Neural progenitor cell (in vitro differentiated cells): ENCODE data around the gene ESPN. TPM values are rescaled to one million over a fixed set of nuclear protein-coding genes. Genes with fewer than 3 reads are reported as not detected.
A peak's percentile ranks its signal among the peaks of the same experiment; 100 is the strongest.
"Not testable (repeated sequence)": the region's sequence is repeated elsewhere in the genome, so short reads cannot be mapped to it uniquely, and the experiment has no call there.

Source experiments
- DNase-seq: peaks from one replicate; pipeline ENCODE4 v3.0.0-alpha.2; 2016; ENCODE audit warnings: low spot score
- H2AFZ ChIP-seq: fragments of 200-600 bp; sonication (generic); replicated peaks from 2 replicates; pipeline ENCODE4 v1.6.1; 2016; ENCODE audit warnings: antibody characterized with exemption
- H3F3A ChIP-seq: fragments of 200-600 bp; sonication (generic); 2 replicates; pipeline ENCODE4 v1.6.1; 2016; ENCODE audit warnings: antibody characterized with exemption, low read depth
- H3K27ac ChIP-seq: fragments of 200-600 bp; sonication (generic); 2 replicates; pipeline ENCODE4 v1.5.1; 2016; ENCODE audit warnings: mild to moderate bottlenecking
- H3K27me3 ChIP-seq: fragments of 200-600 bp; sonication (generic); 2 replicates; pipeline ENCODE4 v1.6.1; 2016; ENCODE audit warnings: mild to moderate bottlenecking, moderate library complexity
- H3K36me3 ChIP-seq: fragments of 200-600 bp; sonication (generic); 2 replicates; pipeline ENCODE4 v1.5.1; 2016
- H3K4me1 ChIP-seq: fragments of 200-600 bp; sonication (generic); 2 replicates; pipeline ENCODE4 v1.6.1; 2016; ENCODE audit warnings: mixed run types
- H3K4me2 ChIP-seq: fragments of 200-600 bp; sonication (generic); 2 replicates; pipeline ENCODE4 v1.6.1; 2016
- H3K4me3 ChIP-seq: fragments of 200-600 bp; sonication (generic); 2 replicates; pipeline ENCODE4 v1.5.1; 2016
- H3K79me2 ChIP-seq: fragments of 200-600 bp; sonication (generic); 2 replicates; pipeline ENCODE4 v1.6.1; 2016; ENCODE audit warnings: low read depth
- H3K9ac ChIP-seq: fragments of 200-600 bp; sonication (generic); 2 replicates; pipeline ENCODE4 v1.6.1; 2016
- H3K9me3 ChIP-seq: fragments of 200-600 bp; sonication (generic); 2 replicates; pipeline ENCODE4 v1.5.1; 2016; ENCODE audit warnings: low read depth
- H4K20me1 ChIP-seq: fragments of 200-600 bp; sonication (generic); 2 replicates; pipeline ENCODE4 v1.6.1; 2016; ENCODE audit warnings: low read depth
- H3K27ac Mint-ChIP-seq: 3 replicates; pipeline ENCODE4 v1.8.0; 2021; ENCODE audit warnings: mixed read lengths
- H3K27me3 Mint-ChIP-seq: 2 replicates; pipeline ENCODE4 v1.8.0; 2022; ENCODE audit warnings: low read depth, mild to moderate bottlenecking, inconsistent platforms, moderate library complexity, mixed read lengths; ENCODE audit not compliant: insufficient read depth
- H3K36me3 Mint-ChIP-seq: 3 replicates; pipeline ENCODE4 v1.8.0; 2021; ENCODE audit warnings: mixed read lengths
- H3K4me1 Mint-ChIP-seq: 3 replicates; pipeline ENCODE4 v1.8.0; 2021; ENCODE audit warnings: mixed read lengths
- H3K4me3 Mint-ChIP-seq: 3 replicates; pipeline ENCODE4 v1.8.0; 2021; ENCODE audit warnings: mild to moderate bottlenecking, moderate library complexity, mixed read lengths
- H3K9me3 Mint-ChIP-seq: 3 replicates; pipeline ENCODE4 v1.8.0; 2020; ENCODE audit warnings: mixed read lengths
- CTCF ChIP-seq: fragments of 200-600 bp; sonication (generic); IDR thresholded peaks from 2 replicates; pipeline ENCODE4 v1.5.1; 2017; ENCODE audit warnings: antibody characterized with exemption, mild to moderate bottlenecking
- EZH2 ChIP-seq: fragments of 200-600 bp; sonication (generic); IDR thresholded peaks from 2 replicates; pipeline ENCODE4 v1.6.1; 2017; ENCODE audit warnings: antibody characterized with exemption, mild to moderate bottlenecking, moderate library complexity
- EZH2phosphoT487 ChIP-seq: fragments of 200-600 bp; sonication (generic); IDR thresholded peaks from 2 replicates; pipeline ENCODE4 v1.6.1; 2017; ENCODE audit warnings: antibody characterized with exemption
- total RNA-seq: library from RNA; depleted of rRNA; stranded (reverse); fragments of >200 nt; gene quantifications from 2 replicates; pipeline ENCODE4 v1.2.3, GENCODE V29; 2015; ENCODE audit warnings: low replicate concordance

The ESPN gene
- total RNA-seq, 1 donor from 2014 or later: 7.1 TPM

GRCh38 chr1:6443339-6444115 is 19.0 kb downstream of the ESPN start:
- peaks cover 51% of the 10 kb centered on the region for H3F3A ChIP-seq
- no peak overlapping the region for H3K9ac ChIP-seq
- no peak overlapping the region for H3K4me3 ChIP-seq
- no peak overlapping the region for H3K4me2 ChIP-seq
- no peak for DNase-seq
- no peaks in the 10 kb centered on the region for H3K9me3 ChIP-seq
- TF ChIP-seq EZH2phosphoT487 (no peak), EZH2 (no peak), CTCF (no peak)
- H3K27ac ChIP-seq: no peak overlapping the region
- no peak overlapping the region for H3K27ac Mint-ChIP-seq
- H3K27me3 ChIP-seq: peaks cover 46% of the 10 kb centered on the region
- no peaks in the 10 kb centered on the region for H3K79me2 ChIP-seq
- H3K4me3 Mint-ChIP-seq: no peak overlapping the region
- no peaks in the 10 kb centered on the region for H3K36me3 Mint-ChIP-seq
- peaks cover 13% of the 10 kb centered on the region for H3K4me1 ChIP-seq
- no peaks in the 10 kb centered on the region for H3K36me3 ChIP-seq
- H3K4me1 Mint-ChIP-seq: peaks cover 32% of the 10 kb centered on the region
- H3K27me3 Mint-ChIP-seq: peaks cover 21% of the 10 kb centered on the region
- no peak overlapping the region for H2AFZ ChIP-seq
- H3K9me3 Mint-ChIP-seq: no peaks in the 10 kb centered on the region
- peaks cover 5% of the 10 kb centered on the region for H4K20me1 ChIP-seq

- Mint-ChIP-seq H3K4me1 (peaks cover 31% of the 10 kb centered on the region), H3K27me3 (peaks cover 19% of the 10 kb centered on the region), H3K27ac (no peak overlapping the region), H3K36me3 (no peaks in the 10 kb centered on the region), H3K4me3 (no peak overlapping the region), H3K9me3 (no peaks in the 10 kb centered on the region)
- H3K4me2 ChIP-seq: no peak overlapping the region
- no peak for TF ChIP-seq EZH2
- TF ChIP-seq EZH2phosphoT487: no peak
- TF ChIP-seq CTCF: no peak
- peaks cover 48% of the 10 kb centered on the region for H3F3A ChIP-seq
- H2AFZ ChIP-seq: no peak overlapping the region
- H3K27me3 ChIP-seq: peaks cover 49% of the 10 kb centered on the region
- H3K9ac ChIP-seq: no peak overlapping the region
- no peak overlapping the region for H3K27ac ChIP-seq
- H3K4me1 ChIP-seq: peaks cover 19% of the 10 kb centered on the region
- no peaks in the 10 kb centered on the region for H3K9me3 ChIP-seq
- H3K79me2 ChIP-seq: no peaks in the 10 kb centered on the region
- no peaks in the 10 kb centered on the region for H3K36me3 ChIP-seq
- H3K4me3 ChIP-seq: no peak overlapping the region
- no peak for DNase-seq
- no peaks in the 10 kb centered on the region for H4K20me1 ChIP-seq
Observed at GRCh38 chr1:6444377-6444776, 19.8 kb downstream of the ESPN start.

- H3K27me3 ChIP-seq: peaks cover 48% of the 10 kb centered on the region
- H4K20me1 ChIP-seq: no peaks in the 10 kb centered on the region
- no peaks in the 10 kb centered on the region for H3K36me3 ChIP-seq
- Mint-ChIP-seq H3K27ac (peak overlapping the region; percentile 27), H3K4me3 (peak overlapping the region; percentile 5), H3K9me3 (no peaks in the 10 kb centered on the region), H3K4me1 (peaks cover 33% of the 10 kb centered on the region), H3K27me3 (peaks cover 24% of the 10 kb centered on the region), H3K36me3 (no peaks in the 10 kb centered on the region)
- no peaks in the 10 kb centered on the region for H3K79me2 ChIP-seq
- H3K9me3 ChIP-seq: no peaks in the 10 kb centered on the region
- H3K9ac ChIP-seq: no peak overlapping the region
- peaks cover 28% of the 10 kb centered on the region for H3K4me1 ChIP-seq
- no peak overlapping the region for H2AFZ ChIP-seq
- H3K4me3 ChIP-seq: no peak overlapping the region
- H3K4me2 ChIP-seq: no peak overlapping the region
- peaks cover 42% of the 10 kb centered on the region for H3F3A ChIP-seq
- no peak overlapping the region for H3K27ac ChIP-seq
- peak; percentile 72 for DNase-seq
- TF ChIP-seq EZH2phosphoT487: no peak
- peak; percentile 58 for TF ChIP-seq CTCF
Observed at GRCh38 chr1:6445062-6445763, 20.6 kb downstream of the ESPN start.

- not testable (repeated sequence) for H4K20me1 ChIP-seq, H3K4me3 Mint-ChIP-seq, H3K4me2 ChIP-seq, H3K27ac Mint-ChIP-seq, H3K9ac ChIP-seq, H2AFZ ChIP-seq, DNase-seq, H3K79me2 ChIP-seq, H3K27ac ChIP-seq, H3K9me3 ChIP-seq, H3K36me3 Mint-ChIP-seq, H3K9me3 Mint-ChIP-seq, H3K36me3 ChIP-seq, H3K4me3 ChIP-seq
- Mint-ChIP-seq H3K4me1 (peaks cover 40% of the 10 kb centered on the region), H3K27me3 (peaks cover 24% of the 10 kb centered on the region)
- Histone ChIP-seq H3K27me3 (peaks cover 41% of the 10 kb centered on the region), H3F3A (peaks cover 41% of the 10 kb centered on the region), H3K4me1 (peaks cover 29% of the 10 kb centered on the region)
Observed at GRCh38 chr1:6445929-6446328, 21.4 kb downstream of the ESPN start.
